ENCODE results near the gene HBEGF. TPM values are rescaled to one million over a fixed set of nuclear protein-coding genes. Genes with fewer than 3 reads are reported as not detected.

Gene HBEGF
- total RNA-seq, 1 donor from 2014 or later = 7.2 TPM

DNA sequence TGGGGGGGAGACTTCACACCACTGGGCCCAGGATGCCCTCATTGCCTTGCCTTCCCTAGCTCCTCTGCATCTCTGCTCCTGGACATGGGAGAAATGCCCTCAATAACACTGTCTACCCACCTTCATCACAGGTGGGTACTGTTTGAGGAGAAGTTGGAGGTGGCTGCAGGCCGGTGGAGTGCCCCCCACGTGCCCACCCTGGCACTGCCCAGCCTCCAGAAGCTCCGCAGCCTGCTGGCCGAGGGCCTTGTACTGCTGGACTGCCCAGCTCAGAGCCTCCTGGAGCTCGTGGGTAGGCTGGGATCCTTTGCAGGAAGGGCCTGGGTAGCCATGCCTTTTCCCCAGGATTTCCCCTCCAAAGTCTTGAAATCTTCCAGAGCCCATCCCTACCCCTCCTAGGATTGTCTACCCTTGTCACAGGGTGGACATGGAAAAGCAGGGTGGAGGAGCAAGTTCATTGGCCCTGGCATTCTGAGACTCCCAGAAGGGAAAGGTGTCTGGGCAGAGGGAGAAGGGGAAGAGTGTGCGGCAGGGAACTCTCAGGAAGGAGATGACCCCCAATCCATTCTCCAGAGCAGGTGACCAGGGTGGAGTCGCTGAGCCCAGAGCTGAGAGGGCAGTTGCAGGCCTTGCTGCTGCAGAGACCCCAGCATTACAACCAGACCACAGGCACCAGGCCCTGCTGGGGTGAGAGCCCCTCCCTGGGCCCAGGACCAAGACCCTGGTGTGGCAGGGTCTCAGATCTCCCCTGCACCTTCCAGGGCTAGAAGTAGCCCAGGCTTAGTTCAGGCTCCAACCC, 14.5 kb upstream of the HBEGF start:
- H3K4me3 Mint-ChIP-seq = no peak overlapping the region
- DNase-seq (ENCODE audit: low spot score in 2 of 2, unreplicated experiment in 2 of 2) = no peak
- H3K27me3 Mint-ChIP-seq (ENCODE audit: low read depth) = no peaks in the 10 kb centered on the region
- H3K4me1 Mint-ChIP-seq = peaks cover 16% of the 10 kb centered on the region
- TF ChIP-seq, protein P1, sequence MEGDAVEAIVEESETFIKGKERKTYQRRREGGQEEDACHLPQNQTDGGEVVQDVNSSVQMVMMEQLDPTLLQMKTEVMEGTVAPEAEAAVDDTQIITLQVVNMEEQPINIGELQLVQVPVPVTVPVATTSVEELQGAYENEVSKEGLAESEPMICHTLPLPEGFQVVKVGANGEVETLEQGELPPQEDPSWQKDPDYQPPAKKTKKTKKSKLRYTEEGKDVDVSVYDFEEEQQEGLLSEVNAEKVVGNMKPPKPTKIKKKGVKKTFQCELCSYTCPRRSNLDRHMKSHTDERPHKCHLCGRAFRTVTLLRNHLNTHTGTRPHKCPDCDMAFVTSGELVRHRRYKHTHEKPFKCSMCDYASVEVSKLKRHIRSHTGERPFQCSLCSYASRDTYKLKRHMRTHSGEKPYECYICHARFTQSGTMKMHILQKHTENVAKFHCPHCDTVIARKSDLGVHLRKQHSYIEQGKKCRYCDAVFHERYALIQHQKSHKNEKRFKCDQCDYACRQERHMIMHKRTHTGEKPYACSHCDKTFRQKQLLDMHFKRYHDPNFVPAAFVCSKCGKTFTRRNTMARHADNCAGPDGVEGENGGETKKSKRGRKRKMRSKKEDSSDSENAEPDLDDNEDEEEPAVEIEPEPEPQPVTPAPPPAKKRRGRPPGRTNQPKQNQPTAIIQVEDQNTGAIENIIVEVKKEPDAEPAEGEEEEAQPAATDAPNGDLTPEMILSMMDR (IDR thresholded peaks at IDR 0.05; ENCODE audit: unreplicated experiment) = no peak
- no peaks in the 10 kb centered on the region for H3K36me3 Mint-ChIP-seq
- no peak overlapping the region for H3K27ac Mint-ChIP-seq
- no peaks in the 10 kb centered on the region for H3K9me3 Mint-ChIP-seq

DNA sequence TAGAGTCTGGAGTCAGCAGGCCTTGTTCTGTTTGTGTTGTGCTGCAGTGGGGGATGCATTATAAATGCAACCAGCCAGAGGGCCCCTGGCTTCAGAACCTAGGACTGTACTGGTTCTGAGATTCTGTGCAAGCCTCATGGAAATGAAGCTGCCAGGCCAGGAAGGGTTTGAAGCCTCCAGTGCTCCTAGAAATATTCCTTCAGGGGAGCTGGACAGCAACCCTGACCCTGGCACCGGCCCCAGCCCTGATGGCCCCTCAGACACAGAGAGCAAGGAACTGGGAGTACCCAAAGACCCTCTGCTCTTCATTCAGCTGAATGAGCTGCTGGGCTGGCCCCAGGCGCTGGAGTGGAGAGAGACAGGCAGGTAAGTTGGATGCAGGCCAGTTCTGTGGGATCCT, 13.7 kb upstream of the HBEGF start, which contains the start of gene SLC4A9:
SLC4A9 (plus strand) TSS at position 94 of the 400 bp plus-strand sequence; CDS start at position 137, 43 bp downstream.
- Mint-ChIP-seq H3K4me3 (no peak within 1 kb of the TSS), H3K36me3 (no peaks in the 10 kb centered on the region), H3K27me3 (ENCODE audit: low read depth) (no peaks in the 10 kb centered on the region), H3K27ac (peak within 1 kb of the TSS; percentile 89), H3K9me3 (no peaks in the 10 kb centered on the region), H3K4me1 (peaks cover 16% of the 10 kb centered on the region)
- TF ChIP-seq, protein P1 (IDR thresholded peaks at IDR 0.05; ENCODE audit: unreplicated experiment) = no peak
- DNase-seq (ENCODE audit: low spot score in 2 of 2, unreplicated experiment in 2 of 2) = no peak

DNA sequence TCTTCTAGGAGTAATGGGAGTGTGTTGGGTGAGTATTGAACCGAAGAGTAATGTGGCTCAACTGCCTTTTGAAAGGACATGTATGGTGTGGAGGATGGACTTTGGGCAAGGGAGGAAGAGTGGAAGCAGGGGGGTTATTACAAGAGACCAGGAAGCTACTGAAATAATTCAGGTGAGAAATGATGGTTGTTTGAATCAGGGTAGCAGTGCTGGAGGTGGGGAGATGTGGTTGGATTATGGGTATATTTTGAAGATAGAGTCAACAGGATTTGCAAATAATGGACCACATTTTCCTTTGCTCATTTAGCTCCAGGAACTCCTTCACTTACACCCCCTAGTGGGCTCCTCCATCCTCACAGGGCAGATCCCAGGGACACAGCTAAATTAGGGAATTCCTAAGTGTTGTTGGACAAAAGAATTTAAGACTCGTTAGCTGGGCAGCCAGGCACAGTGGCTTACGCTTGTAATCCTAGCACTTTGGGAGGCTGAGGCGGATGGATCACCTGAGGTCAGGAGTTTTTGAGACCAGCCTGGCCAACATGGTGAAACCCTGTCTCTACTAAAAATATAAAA, 12.4 kb upstream of the HBEGF start:
- Mint-ChIP-seq H3K4me1 (peaks cover 16% of the 10 kb centered on the region), H3K36me3 (no peaks in the 10 kb centered on the region), H3K9me3 (no peaks in the 10 kb centered on the region), H3K27me3 (ENCODE audit: low read depth) (no peaks in the 10 kb centered on the region), H3K4me3 (no peak overlapping the region), H3K27ac (peak overlapping the region; percentile 89)
- TF ChIP-seq, protein P1 (IDR thresholded peaks at IDR 0.05; ENCODE audit: unreplicated experiment) = no peak
- DNase-seq (ENCODE audit: low spot score in 2 of 2, unreplicated experiment in 2 of 2) = no peak

DNA sequence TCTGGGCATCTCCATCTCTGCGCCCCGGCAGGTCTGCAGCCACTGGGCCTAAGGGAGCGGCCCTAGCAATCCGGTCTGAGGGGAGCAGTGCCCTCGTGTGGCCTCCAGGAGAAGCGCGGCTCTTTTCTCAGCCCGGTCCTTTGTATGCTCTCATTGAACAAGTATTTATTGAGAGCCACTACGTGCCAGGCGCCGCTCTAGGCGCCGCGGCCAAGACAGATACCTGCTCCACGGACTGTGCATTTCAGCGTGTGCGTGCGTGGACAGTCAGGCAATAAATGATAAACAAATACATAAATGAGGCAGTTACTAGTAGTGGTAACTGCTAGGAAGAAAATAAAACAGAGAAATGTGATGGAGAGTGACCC, 11.3 kb upstream of the HBEGF start:
- H3K27ac Mint-ChIP-seq = peak overlapping the region; percentile 99
- no peaks in the 10 kb centered on the region for H3K36me3 Mint-ChIP-seq
- DNase-seq (ENCODE audit: low spot score in 2 of 2, unreplicated experiment in 2 of 2) = peak; percentile 72 to 86
- H3K27me3 Mint-ChIP-seq (ENCODE audit: low read depth) = no peaks in the 10 kb centered on the region
- H3K4me3 Mint-ChIP-seq = peak overlapping the region; percentile 21
- H3K4me1 Mint-ChIP-seq = peaks cover 13% of the 10 kb centered on the region
- H3K9me3 Mint-ChIP-seq = no peaks in the 10 kb centered on the region
- TF ChIP-seq, protein P1 (IDR thresholded peaks at IDR 0.05; ENCODE audit: unreplicated experiment) = peak; percentile 79

DNA sequence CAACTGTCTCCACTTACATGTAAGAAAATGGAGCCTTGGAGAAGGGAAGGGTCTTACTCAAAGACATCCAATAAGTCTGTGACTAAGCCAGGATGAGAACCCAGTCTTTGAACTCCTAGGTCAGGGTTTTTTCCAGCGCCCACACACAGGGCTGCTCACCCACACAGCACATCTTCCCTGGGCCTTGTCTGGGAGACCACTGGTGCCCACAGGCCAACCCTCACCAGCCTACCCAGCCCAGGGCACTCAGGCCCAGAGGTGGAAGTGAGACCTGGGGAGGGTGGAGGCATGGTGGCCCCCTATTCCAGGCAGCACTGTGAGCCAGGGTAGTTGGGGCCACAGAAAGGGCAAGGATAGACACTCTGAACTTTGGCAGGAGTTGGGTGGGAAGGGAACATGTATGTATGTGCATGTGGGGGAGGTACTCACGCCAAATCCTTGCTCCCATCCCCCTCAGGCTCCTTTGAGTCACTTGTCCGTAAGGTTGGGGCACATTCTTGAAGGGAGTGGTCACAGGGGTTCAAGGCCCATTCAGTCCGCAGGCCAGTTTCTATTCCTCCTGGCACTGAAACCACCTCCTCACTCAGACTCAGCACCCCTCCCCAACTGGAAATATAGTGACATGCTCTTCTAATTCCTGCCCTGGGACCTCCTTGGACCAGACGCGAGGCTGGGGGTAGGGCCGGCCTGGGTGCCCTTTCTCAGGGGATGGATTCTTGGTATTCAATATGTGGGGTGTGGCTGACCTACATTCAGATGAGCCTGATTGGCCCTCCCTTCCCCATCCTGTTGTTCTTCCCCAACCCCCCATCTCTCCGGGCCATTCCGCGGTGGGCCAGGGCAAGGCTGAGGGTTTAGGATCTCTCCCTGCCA, 10.7 kb upstream of the HBEGF start:
- Mint-ChIP-seq H3K4me3 (peak overlapping the region; percentile 21), H3K4me1 (peaks cover 13% of the 10 kb centered on the region), H3K27me3 (ENCODE audit: low read depth) (no peaks in the 10 kb centered on the region), H3K27ac (peak overlapping the region; percentile 99), H3K9me3 (no peaks in the 10 kb centered on the region), H3K36me3 (no peaks in the 10 kb centered on the region)
- DNase-seq (ENCODE audit: low spot score in 2 of 2, unreplicated experiment in 2 of 2) = no peak
- TF ChIP-seq, protein P1 (IDR thresholded peaks at IDR 0.05; ENCODE audit: unreplicated experiment) = no peak
